ENCODE measurements around the gene ATP2B3.

The ATP2B3 gene

DNA sequence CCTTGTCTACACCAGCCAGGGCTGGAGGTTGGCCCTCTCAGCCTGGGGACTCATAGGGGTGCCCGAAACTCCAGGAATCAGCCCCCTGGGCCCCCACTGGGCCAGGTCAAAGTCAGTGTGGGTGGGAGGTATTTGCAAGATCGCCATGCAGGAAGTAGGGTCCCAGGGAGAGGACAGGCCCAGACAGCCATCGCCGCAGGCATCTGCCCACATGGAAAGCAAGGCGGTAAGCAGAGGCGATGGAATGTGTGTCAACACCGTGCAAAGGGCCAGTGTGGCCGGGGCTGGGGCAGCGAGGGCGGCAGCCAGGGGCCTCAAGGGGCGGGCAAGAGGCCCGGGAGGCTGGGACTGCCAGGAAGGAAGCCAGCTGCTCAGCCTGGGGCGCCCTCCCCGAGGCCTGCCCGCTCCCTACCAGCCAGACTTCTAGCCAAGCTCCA is 110.3 kb downstream of the ATP2B3 start:
- Histone ChIP-seq H3K4me2 (ENCODE audit: low read depth, low read length, poor library complexity, severe bottlenecking) (no peak overlapping the region), H3K4me3 (ENCODE audit: low read length, poor library complexity, severe bottlenecking) (no peak overlapping the region), H3K36me3 (ENCODE audit: insufficient read depth, low read length) (no peaks in the 10 kb centered on the region), H3K9me3 (ENCODE audit: insufficient read depth, low read depth, low read length) (no peaks in the 10 kb centered on the region), H3K4me1 (ENCODE audit: insufficient read depth, low read length, poor library complexity, severe bottlenecking) (no peaks in the 10 kb centered on the region), H3K9me2 (replicated peaks; ENCODE audit: low read depth, low read length) (no peaks in the 10 kb centered on the region), H4K20me1 (ENCODE audit: insufficient read depth, low read length, poor library complexity, severe bottlenecking) (no peaks in the 10 kb centered on the region), H3K27me3 (ENCODE audit: insufficient read depth, low read length, poor library complexity, severe bottlenecking) (no peaks in the 10 kb centered on the region), H3K9ac (ENCODE audit: low read depth, low read length, poor library complexity, severe bottlenecking) (no peak overlapping the region), H3F3A (ENCODE audit: low read depth) (no peaks in the 10 kb centered on the region), H3K79me2 (ENCODE audit: insufficient read depth, low read length) (no peaks in the 10 kb centered on the region), H2AFZ (ENCODE audit: low read length) (no peak overlapping the region)
- TF ChIP-seq, protein P1, sequence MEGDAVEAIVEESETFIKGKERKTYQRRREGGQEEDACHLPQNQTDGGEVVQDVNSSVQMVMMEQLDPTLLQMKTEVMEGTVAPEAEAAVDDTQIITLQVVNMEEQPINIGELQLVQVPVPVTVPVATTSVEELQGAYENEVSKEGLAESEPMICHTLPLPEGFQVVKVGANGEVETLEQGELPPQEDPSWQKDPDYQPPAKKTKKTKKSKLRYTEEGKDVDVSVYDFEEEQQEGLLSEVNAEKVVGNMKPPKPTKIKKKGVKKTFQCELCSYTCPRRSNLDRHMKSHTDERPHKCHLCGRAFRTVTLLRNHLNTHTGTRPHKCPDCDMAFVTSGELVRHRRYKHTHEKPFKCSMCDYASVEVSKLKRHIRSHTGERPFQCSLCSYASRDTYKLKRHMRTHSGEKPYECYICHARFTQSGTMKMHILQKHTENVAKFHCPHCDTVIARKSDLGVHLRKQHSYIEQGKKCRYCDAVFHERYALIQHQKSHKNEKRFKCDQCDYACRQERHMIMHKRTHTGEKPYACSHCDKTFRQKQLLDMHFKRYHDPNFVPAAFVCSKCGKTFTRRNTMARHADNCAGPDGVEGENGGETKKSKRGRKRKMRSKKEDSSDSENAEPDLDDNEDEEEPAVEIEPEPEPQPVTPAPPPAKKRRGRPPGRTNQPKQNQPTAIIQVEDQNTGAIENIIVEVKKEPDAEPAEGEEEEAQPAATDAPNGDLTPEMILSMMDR (conservative IDR thresholded peaks at IDR 0.05; ENCODE audit: low read length): no peak
- TF ChIP-seq EZH2phosphoT487 (IDR thresholded peaks at IDR 0.05; ENCODE audit: borderline replicate concordance): no peak

DNA sequence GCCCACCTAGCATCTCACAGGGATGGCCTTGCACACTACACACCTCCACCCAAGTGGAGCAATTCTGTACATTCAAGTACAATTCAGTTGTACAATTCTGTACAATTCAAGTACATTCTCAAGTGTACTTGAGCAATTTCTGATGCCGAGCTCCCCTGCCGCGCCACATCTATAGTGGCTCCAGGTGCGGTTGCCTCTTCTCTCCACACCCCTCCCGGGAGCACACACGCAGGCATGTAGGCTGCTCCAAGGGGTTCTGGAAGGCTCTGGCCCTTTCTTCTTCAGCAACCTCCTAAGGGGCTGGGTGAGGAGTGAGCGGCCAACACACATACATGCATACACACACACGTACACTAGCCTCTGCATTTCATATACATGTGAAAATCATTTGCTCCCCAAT is 110.7 kb downstream of the ATP2B3 start:
- Histone ChIP-seq H3K36me3 (ENCODE audit: insufficient read depth, low read length) (no peaks in the 10 kb centered on the region), H3K27me3 (ENCODE audit: insufficient read depth, low read length, poor library complexity, severe bottlenecking) (no peaks in the 10 kb centered on the region), H3K4me1 (ENCODE audit: insufficient read depth, low read length, poor library complexity, severe bottlenecking) (no peaks in the 10 kb centered on the region), H4K20me1 (ENCODE audit: insufficient read depth, low read length, poor library complexity, severe bottlenecking) (no peaks in the 10 kb centered on the region), H3F3A (ENCODE audit: low read depth) (no peaks in the 10 kb centered on the region), H3K4me2 (ENCODE audit: low read depth, low read length, poor library complexity, severe bottlenecking) (no peak overlapping the region), H3K79me2 (ENCODE audit: insufficient read depth, low read length) (no peaks in the 10 kb centered on the region), H3K9me2 (replicated peaks; ENCODE audit: low read depth, low read length) (no peaks in the 10 kb centered on the region), H2AFZ (ENCODE audit: low read length) (no peak overlapping the region), H3K9me3 (ENCODE audit: insufficient read depth, low read depth, low read length) (no peaks in the 10 kb centered on the region), H3K4me3 (ENCODE audit: low read length, poor library complexity, severe bottlenecking) (no peak overlapping the region), H3K9ac (ENCODE audit: low read depth, low read length, poor library complexity, severe bottlenecking) (no peak overlapping the region)
- TF ChIP-seq, protein P1 (conservative IDR thresholded peaks at IDR 0.05; ENCODE audit: low read length): no peak
- TF ChIP-seq EZH2phosphoT487 (IDR thresholded peaks at IDR 0.05; ENCODE audit: borderline replicate concordance): no peak

DNA sequence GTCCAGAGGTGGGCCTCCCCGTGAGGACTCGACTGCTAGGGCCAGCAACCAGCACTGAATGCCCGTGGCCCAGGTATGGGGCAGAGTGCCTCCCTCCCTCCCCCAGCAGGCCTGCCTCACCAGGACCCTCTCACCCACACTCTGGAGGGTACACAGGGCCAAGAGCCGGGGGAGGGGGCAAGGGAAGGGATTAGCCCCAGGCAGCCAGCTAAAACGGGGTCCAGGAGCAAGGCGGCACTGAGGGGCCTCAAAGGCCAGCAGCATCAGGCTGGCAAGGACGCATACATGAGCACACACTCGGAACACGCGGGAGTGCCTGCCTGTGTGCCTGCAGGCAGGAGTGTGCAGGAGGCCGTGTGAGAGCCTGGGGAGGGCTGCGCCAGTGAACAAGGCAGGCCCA is 111.2 kb downstream of the ATP2B3 start:
- H3K9me3 ChIP-seq (ENCODE audit: insufficient read depth, low read depth, low read length): no peaks in the 10 kb centered on the region
- no peaks in the 10 kb centered on the region for H3K36me3 ChIP-seq (ENCODE audit: insufficient read depth, low read length)
- H3K79me2 ChIP-seq (ENCODE audit: insufficient read depth, low read length): no peaks in the 10 kb centered on the region
- no peaks in the 10 kb centered on the region for H4K20me1 ChIP-seq (ENCODE audit: insufficient read depth, low read length, poor library complexity, severe bottlenecking)
- H2AFZ ChIP-seq (ENCODE audit: low read length): no peak overlapping the region
- H3K9me2 ChIP-seq (replicated peaks; ENCODE audit: low read depth, low read length): no peaks in the 10 kb centered on the region
- H3K27me3 ChIP-seq (ENCODE audit: insufficient read depth, low read length, poor library complexity, severe bottlenecking): no peaks in the 10 kb centered on the region
- no peaks in the 10 kb centered on the region for H3F3A ChIP-seq (ENCODE audit: low read depth)
- no peak overlapping the region for H3K4me2 ChIP-seq (ENCODE audit: low read depth, low read length, poor library complexity, severe bottlenecking)
- H3K4me3 ChIP-seq (ENCODE audit: low read length, poor library complexity, severe bottlenecking): no peak overlapping the region
- no peak overlapping the region for H3K9ac ChIP-seq (ENCODE audit: low read depth, low read length, poor library complexity, severe bottlenecking)
- TF ChIP-seq, protein P1 (conservative IDR thresholded peaks at IDR 0.05; ENCODE audit: low read length): no peak
- TF ChIP-seq EZH2phosphoT487 (IDR thresholded peaks at IDR 0.05; ENCODE audit: borderline replicate concordance): no peak
- H3K4me1 ChIP-seq (ENCODE audit: insufficient read depth, low read length, poor library complexity, severe bottlenecking): no peaks in the 10 kb centered on the region
